Measurements from ENCODE around the gene NLRP3. TPM values are rescaled to one million over a fixed set of nuclear protein-coding genes. Genes with fewer than 3 reads are reported as not detected.
"Not testable (repeated sequence)": the region's sequence is repeated elsewhere in the genome, so short reads cannot be mapped to it uniquely, and the experiment has no call there.

The NLRP3 gene
- total and polyA plus RNA-seq, 9 of the 15 experiments (the other 6 are each of a cell fraction or from before 2014, with no cell fraction given): not detected

GRCh38 chr1:247470942-247471429, 55.0 kb downstream of the NLRP3 start:
- intact Hi-C loops (cut with micrococcal nuclease); H3K27me3 ChIP-seq (ENCODE audit: control insufficient read depth in 2 of 2, insufficient read depth in 2 of 2, low read length in 2 of 2); H3K36me3 ChIP-seq (ENCODE audit: control insufficient read depth, insufficient read depth, low read length); in situ Hi-C loops (cut with MboI); H3K9me1 ChIP-seq (ENCODE audit: control insufficient read depth, insufficient read depth, low read length); BruUV-seq (replicated peaks); H4K20me1 ChIP-seq (replicated peaks; ENCODE audit: control insufficient read depth, insufficient read depth, low read length); H3K4me3 ChIP-seq; CTCF ChIA-PET (ENCODE audit: low intra/inter-chr PET ratio); H3K79me2 ChIP-seq (ENCODE audit: control insufficient read depth, insufficient read depth, low read length); H3K9me3 ChIP-seq (replicated peaks; ENCODE audit: control insufficient read depth, insufficient read depth, low read depth, low read length): not testable (repeated sequence)
- FAIRE-seq (peak; percentile 99), ATAC-seq (peak; percentile 80), DNase-seq (ENCODE audit: extremely low read depth in 1 of 4, low spot score in 3 of 4) (peak in 1 of 4 experiments; percentile 74)
- H3K27ac ChIP-seq (ENCODE audit: extremely low read depth, low read depth, low read length): peak overlapping the region; percentile 84
- H3K4me1 ChIP-seq (replicated peaks in 1 of 2; ENCODE audit: control insufficient read depth in 2 of 2, insufficient read depth in 2 of 2, low read length in 2 of 2): peaks cover 11 to 17% of the 10 kb centered on the region in 2 experiments
- 0% methylated on average over 16 of the region's 16 CpGs for WGBS (ENCODE audit: insufficient coverage, low coverage, missing lambda C conversion rate)
- H3K9ac ChIP-seq (ENCODE audit: insufficient read depth in 1 of 2, low read depth in 2 of 2, low read length in 2 of 2): peak overlapping the region; percentile 67 to 74
- POLR2A ChIA-PET: interaction anchor here (1.0 to 1.7 kb wide), 4 partner anchors 14 to 98 kb away, joined by 3 to 5 read pairs (median 4); no protein-coding TSS in a partner anchor
- peak overlapping the region; percentile 81 for H3K4me2 ChIP-seq (ENCODE audit: insufficient read depth, low read length)
- peak overlapping the region; percentile 94 for H2AFZ ChIP-seq (ENCODE audit: low read depth, low read length)
- TF ChIP-seq TAF9B (IDR thresholded peaks at IDR 0.05; ENCODE audit: partially characterized antibody) (peak; percentile 14), GABPA (tag; conservative IDR thresholded peaks at IDR 0.05; ENCODE audit: low read depth) (0 out of 2 replicates have a peak, but pooled peaks have one; percentile 33), CUX1 (CRISPR knock-in tag; IDR thresholded peaks at IDR 0.05) (0 out of 2 replicates have a peak, but pooled peaks have one; percentile 32), CBFA2T3 (IDR thresholded peaks at IDR 0.05) (peak; percentile 32; the same call in 1 of the 2 replicates), BACH1 (tag; IDR thresholded peaks at IDR 0.05) (peak; percentile 98), YY1 (IDR thresholded peaks at IDR 0.05; ENCODE audit: borderline replicate concordance in 1 of 3, control insufficient read depth in 1 of 3, extremely low read depth in 1 of 3, insufficient read depth in 3 of 3, insufficient read length in 1 of 3, insufficient replicate concordance in 2 of 3, low read depth in 1 of 3, low read length in 2 of 3) (peak in 1 of 3 experiments; percentile 3), FOSL1 (tag; conservative IDR thresholded peaks at IDR 0.05) (peak; percentile 75; the same call in 1 of the 2 replicates), STAT5A (IDR thresholded peaks at IDR 0.05; ENCODE audit: borderline replicate concordance, low read length) (peak; percentile 14; the same call in 1 of the 2 replicates), TFAP4 (CRISPR knock-in tag; IDR thresholded peaks at IDR 0.05; ENCODE audit: borderline replicate concordance) (peak; percentile 83; the same call in 1 of the 2 replicates), ZNF766 (CRISPR knock-in tag; conservative IDR thresholded peaks at IDR 0.05) (peak; percentile 90), CBFA2T2 (conservative IDR thresholded peaks at IDR 0.05) (peak; percentile 58), MTA3 (IDR thresholded peaks at IDR 0.05; ENCODE audit: borderline replicate concordance) (0 out of 2 replicates have a peak, but pooled peaks have one; percentile 12), ZNF175 (CRISPR knock-in tag; IDR thresholded peaks at IDR 0.05; ENCODE audit: low read depth) (0 out of 2 replicates have a peak, but pooled peaks have one; percentile 76), TBP (optimal IDR thresholded peaks at IDR 0.05; ENCODE audit: low read depth, low read length) (peak; percentile 27), CTBP1 (IDR thresholded peaks at IDR 0.05; ENCODE audit: borderline replicate concordance) (peak; percentile 15; the same call in 1 of the 2 replicates), ZFP36 (IDR thresholded peaks at IDR 0.05; ENCODE audit: low read depth, low read length, partially characterized antibody) (peak; percentile 49)

Measured in K562 (cell line).